IMR-90 (cell line): ENCODE data around the gene TRIM42. TPM values are rescaled to one million over a fixed set of nuclear protein-coding genes. Genes with fewer than 3 reads are reported as not detected.

ENCODE experiments used
- ATAC-seq: fragments of 200-7000 bp; cut with Tn5 transposase; 2 replicates; pipeline ENCODE4 v1.9.1; 2020; ENCODE audit warnings: low read depth, mild to moderate bottlenecking, moderate library complexity
- BruUV-seq: library from RNA; stranded (reverse); fragments of 400-500 nt; replicated peaks from 2 replicates; lab custom pipeline; 2021; lab: Mats Ljungman, UMichigan
- CTCF ChIA-PET: fragments of 300-600 bp; formaldehyde crosslinking; extraction: SDS; loops from one replicate; lab custom pipeline; 2021; ENCODE audit warnings: antibody characterized with exemption; lab: Yijun Ruan, JAX
- POLR2A ChIA-PET: fragments of 300-600 bp; sonication (Branson Sonifier 250); formaldehyde crosslinking; loops from one replicate; lab custom pipeline; 2022; ENCODE audit warnings: antibody characterized with exemption; ENCODE audit not compliant: unreplicated experiment; lab: Charles Lee
- DNase-seq: peaks from one replicate; pipeline ENCODE4 v3.0.0; 2013
- H2AFZ ChIP-seq: replicated peaks from 2 replicates; pipeline ENCODE3; 2013; ENCODE audit warnings: low read length, mild to moderate bottlenecking; ENCODE audit not compliant: poor library complexity
- H2AK5ac ChIP-seq: 2 replicates; pipeline ENCODE4 v1.6.1; 2013; ENCODE audit warnings: low read depth, low read length, inconsistent platforms
- H2AK9ac ChIP-seq: replicated peaks from 2 replicates; pipeline ENCODE3; 2013; ENCODE audit warnings: mild to moderate bottlenecking, low read depth, low read length, moderate library complexity; ENCODE audit not compliant: poor library complexity
- H2BK120ac ChIP-seq: 2 replicates; pipeline ENCODE4 v1.6.1; 2013; ENCODE audit warnings: low read depth, low read length, inconsistent platforms
- H2BK15ac ChIP-seq: 3 replicates; pipeline ENCODE4 v1.6.1; 2013; ENCODE audit warnings: low read depth, low read length, inconsistent platforms
- H2BK20ac ChIP-seq: 2 replicates; pipeline ENCODE4 v1.6.1; 2013; ENCODE audit warnings: low read depth, mild to moderate bottlenecking, inconsistent platforms, low read length, moderate library complexity
- H2BK5ac ChIP-seq: 2 replicates; pipeline ENCODE4 v1.6.1; 2013; ENCODE audit warnings: mild to moderate bottlenecking, low read depth, low read length, inconsistent platforms; ENCODE audit not compliant: poor library complexity, severe bottlenecking
- H3K14ac ChIP-seq: replicated peaks from 2 replicates; pipeline ENCODE4 v1.6.1; 2013; ENCODE audit warnings: low read depth, low read length, inconsistent platforms
- H3K18ac ChIP-seq: 2 replicates; pipeline ENCODE4 v1.6.1; 2013; ENCODE audit warnings: low read depth, low read length, control low read depth
- H3K23ac ChIP-seq: 2 replicates; pipeline ENCODE4 v1.6.1; 2013; ENCODE audit warnings: low read depth, low read length, inconsistent platforms
- H3K27ac ChIP-seq: 2 replicates; pipeline ENCODE4 v1.5.1; 2013; ENCODE audit warnings: mild to moderate bottlenecking, control low read depth, low read length; ENCODE audit not compliant: insufficient read depth
- H3K27me3 ChIP-seq: 2 replicates; pipeline ENCODE4 v1.6.1; 2013; ENCODE audit warnings: low read length; ENCODE audit not compliant: control insufficient read depth, insufficient read depth
- H3K36me3 ChIP-seq: 2 replicates; pipeline ENCODE4 v1.6.1; 2013; ENCODE audit warnings: low read length, mixed read lengths; ENCODE audit not compliant: control insufficient read depth, insufficient read depth
- H3K4ac ChIP-seq: 2 replicates; pipeline ENCODE4 v1.6.1; 2013; ENCODE audit warnings: low read depth, low read length, inconsistent platforms
- H3K4me1 ChIP-seq: 2 replicates; pipeline ENCODE4 v1.6.1; 2013; ENCODE audit warnings: low read length, mixed read lengths; ENCODE audit not compliant: control insufficient read depth, insufficient read depth
- H3K4me2 ChIP-seq: 2 replicates; pipeline ENCODE4 v1.6.1; 2013; ENCODE audit warnings: low read depth, mild to moderate bottlenecking, control low read depth, low read length, moderate library complexity
- H3K4me3 ChIP-seq: 2 replicates; pipeline ENCODE4 v1.5.1; 2013; ENCODE audit warnings: low read depth, mild to moderate bottlenecking, control low read depth, low read length, moderate library complexity; ENCODE audit not compliant: insufficient read depth
- H3K56ac ChIP-seq: 2 replicates; pipeline ENCODE4 v1.6.1; 2013; ENCODE audit warnings: low read length, inconsistent platforms; ENCODE audit not compliant: insufficient read depth; ENCODE audit errors: extremely low read depth
- H3K79me1 ChIP-seq, 2 experiments: 2 replicates each; pipeline ENCODE4 v1.6.1; 2013; ENCODE audit warnings: low read length in 2 of 2, inconsistent platforms in 1 of 2, low read depth in 1 of 2
- H3K9ac ChIP-seq: 2 replicates; pipeline ENCODE4 v1.6.1; 2013; ENCODE audit warnings: low read depth, low read length, control low read depth
- H3K9me1 ChIP-seq: 2 replicates; pipeline ENCODE4 v1.6.1; 2013; ENCODE audit warnings: low read length, inconsistent platforms; ENCODE audit not compliant: insufficient read depth
- H3K9me3 ChIP-seq: 2 replicates; pipeline ENCODE4 v1.6.1; 2013; ENCODE audit warnings: low read length; ENCODE audit not compliant: control insufficient read depth, insufficient read depth
- H4K20me1 ChIP-seq: 2 replicates; pipeline ENCODE4 v1.6.1; 2013; ENCODE audit warnings: low read length, inconsistent platforms; ENCODE audit not compliant: insufficient read depth
- H4K5ac ChIP-seq: 2 replicates; pipeline ENCODE4 v1.6.1; 2013; ENCODE audit warnings: mild to moderate bottlenecking, low read depth, low read length, control low read depth
- H4K8ac ChIP-seq, 2 experiments: 2 replicates each; pipeline ENCODE4 v1.6.1; 2013; ENCODE audit warnings: low read depth in 2 of 2, low read length in 2 of 2, control low read depth in 1 of 2, inconsistent platforms in 1 of 2
- H4K91ac ChIP-seq: 2 replicates; pipeline ENCODE4 v1.6.1; 2013; ENCODE audit warnings: low read depth, low read length, inconsistent platforms; ENCODE audit not compliant: insufficient read depth
- BHLHE40 ChIP-seq: fragments of 150-350 bp; IDR thresholded peaks from 2 replicates; pipeline ENCODE4 v1.6.1; 2016; ENCODE audit warnings: mild to moderate bottlenecking, low read depth, low read length
- CEBPB ChIP-seq: IDR thresholded peaks from 2 replicates; pipeline ENCODE4 v1.6.1; 2012; ENCODE audit warnings: low read depth, low read length, improper control_type of control experiment
- CHD1 ChIP-seq: IDR thresholded peaks from 2 replicates; pipeline ENCODE4 v1.6.1; 2012; ENCODE audit warnings: low read depth, low read length, improper control_type of control experiment
- CTCF ChIP-seq: conservative IDR thresholded peaks from 2 replicates; pipeline ENCODE4 v1.5.1; 2012; ENCODE audit warnings: mild to moderate bottlenecking, low read depth, low read length, improper control_type of control experiment
- ELK1 ChIP-seq: fragments of 150-350 bp; IDR thresholded peaks from 2 replicates; pipeline ENCODE4 v1.6.1; 2016; ENCODE audit warnings: low read depth, mild to moderate bottlenecking, low read length, moderate library complexity, borderline replicate concordance
- FOS ChIP-seq: fragments of 150-350 bp; IDR thresholded peaks from 2 replicates; pipeline ENCODE4 v1.6.1; 2016; ENCODE audit warnings: low read depth, low read length
- MAFK ChIP-seq: IDR thresholded peaks from 2 replicates; pipeline ENCODE4 v1.6.1; 2012; ENCODE audit warnings: low read depth, low read length, improper control_type of control experiment
- MAZ ChIP-seq: IDR thresholded peaks from 2 replicates; pipeline ENCODE4 v1.6.1; 2012; ENCODE audit warnings: low read depth, mild to moderate bottlenecking, low read length, improper control_type of control experiment, moderate library complexity, borderline replicate concordance
- MXI1 ChIP-seq: IDR thresholded peaks from 2 replicates; pipeline ENCODE4 v1.6.1; 2012; ENCODE audit warnings: low read depth, mild to moderate bottlenecking, low read length, moderate library complexity, borderline replicate concordance
- NFE2L2 ChIP-seq: fragments of 150-350 bp; IDR thresholded peaks from 2 replicates; pipeline ENCODE4 v1.6.1; 2016; ENCODE audit warnings: low read depth, mild to moderate bottlenecking, low read length
- POLR2A ChIP-seq: IDR thresholded peaks from 2 replicates; pipeline ENCODE4 v1.6.1; 2012; ENCODE audit warnings: mild to moderate bottlenecking, low read depth, low read length
- RAD21 ChIP-seq: IDR thresholded peaks from 2 replicates; pipeline ENCODE4 v1.6.1; 2012; ENCODE audit warnings: low read length, improper control_type of control experiment
- RCOR1 ChIP-seq: IDR thresholded peaks from 2 replicates; pipeline ENCODE4 v1.6.1; 2012; ENCODE audit warnings: mild to moderate bottlenecking, low read length, improper control_type of control experiment; ENCODE audit not compliant: insufficient replicate concordance
- RFX5 ChIP-seq: IDR thresholded peaks from 2 replicates; pipeline ENCODE4 v1.8.0; 2012; ENCODE audit warnings: low read depth, mild to moderate bottlenecking, low read length, moderate library complexity
- SMC3 ChIP-seq: fragments of 150-350 bp; IDR thresholded peaks from 2 replicates; pipeline ENCODE4 v1.6.1; 2016; ENCODE audit warnings: low read depth, mild to moderate bottlenecking, antibody characterized with exemption, low read length, moderate library complexity
- USF2 ChIP-seq: fragments of 150-350 bp; IDR thresholded peaks from 2 replicates; pipeline ENCODE4 v1.6.1; 2017; ENCODE audit warnings: mild to moderate bottlenecking, antibody characterized with exemption, low read length, low read depth
- WGBS, 2 experiments: methylation state at CpG; one replicate each; pipeline versions ENCODE4 v1.1.5 to v1.1.7; 2013; ENCODE audit warnings: missing lambda C conversion rate in 2 of 2; ENCODE audit not compliant: insufficient read length in 1 of 2; ENCODE audit errors: extremely low coverage in 2 of 2; 5-methylcytosine and 5-hydroxymethylcytosine counted together
- dilution Hi-C: fragments of 300-500 bp; cut with HindIII; formaldehyde crosslinking; loops from one replicate; pipeline ENCODE4 v1.14.3; 2018; ENCODE audit warnings: low sequenced_read_pairs; ENCODE audit not compliant: unreplicated experiment
- in situ Hi-C: fragments of 300-500 bp; cut with MboI; formaldehyde crosslinking; loops from 3 replicates; pipeline ENCODE4 v1.14.3; 2019; ENCODE audit warnings: low sequenced_read_pairs, inconsistent platforms, mixed read lengths
- intact Hi-C: fragments of 100-400 bp; cut with micrococcal nuclease; formaldehyde crosslinking; loops from 2 replicates; pipeline ENCODE4 v1.10.0; 2022
- polyA plus RNA-seq, 3 experiments: library from polyadenylated mRNA; depleted of rRNA; stranded (reverse); fragments of >200 nt; gene quantifications; 2 replicates each; pipeline ENCODE4 v1.2.3, GENCODE V29; 2012; ENCODE audit warnings: low replicate concordance in 1 of 3
- total RNA-seq: library from RNA; depleted of rRNA; stranded (reverse); fragments of >200 nt; gene quantifications from 2 replicates; pipeline ENCODE4 v1.2.3, GENCODE V29; 2012

TRIM42 gene
- total and polyA plus RNA-seq, 2 of the 4 experiments (the other 2 are of a cell fraction): not detected

- dilution Hi-C loops (no loop called here), intact Hi-C loops (no loop called here), in situ Hi-C loops (no loop called here)
- no peak overlapping the region for H2BK15ac ChIP-seq
- H3K27ac ChIP-seq: no peak overlapping the region
- no peak overlapping the region for H3K18ac ChIP-seq
- DNase-seq: no peak
- H2AK5ac ChIP-seq: no peak overlapping the region
- H4K91ac ChIP-seq: no peak overlapping the region
- TF ChIP-seq RCOR1: no peak
- no peak for TF ChIP-seq BHLHE40
- no peak for TF ChIP-seq RFX5
- TF ChIP-seq CTCF: no peak
- TF ChIP-seq NFE2L2: no peak
- no peak for TF ChIP-seq MXI1
- no peak for TF ChIP-seq CHD1
- no peak for TF ChIP-seq SMC3
- no peak for TF ChIP-seq MAZ
- TF ChIP-seq CEBPB: no peak
- TF ChIP-seq MAFK: no peak
- TF ChIP-seq ELK1: no peak
- no peak for TF ChIP-seq FOS
- no peak for TF ChIP-seq USF2
- TF ChIP-seq RAD21: no peak
- TF ChIP-seq POLR2A: no peak
- H3K4me1 ChIP-seq: no peaks in the 10 kb centered on the region
- H3K4ac ChIP-seq: no peak overlapping the region
- H3K36me3 ChIP-seq: no peaks in the 10 kb centered on the region
- H3K27me3 ChIP-seq: no peaks in the 10 kb centered on the region
- H3K4me2 ChIP-seq: no peak overlapping the region
- ATAC-seq: no peak
- H2BK120ac ChIP-seq: no peak overlapping the region
- no peak overlapping the region for H3K23ac ChIP-seq
- no peaks in the 10 kb centered on the region for H3K9me1 ChIP-seq
- no TSS peak for BruUV-seq
- H3K9ac ChIP-seq: no peak overlapping the region
- no peaks in the 10 kb centered on the region for H3K9me3 ChIP-seq
- no peak overlapping the region for H3K56ac ChIP-seq
- CTCF ChIA-PET: no interaction called here
- 40% methylated on average over 1 of the region's 1 CpG; no CpG with 5 or more reads in 1 of the 2 experiments for WGBS, 2 experiments
- H2AK9ac ChIP-seq: no peak overlapping the region
- no peak overlapping the region for H4K8ac ChIP-seq
- no peak overlapping the region for H2AFZ ChIP-seq
- no peak overlapping the region for H3K14ac ChIP-seq
- no peak overlapping the region for H2BK20ac ChIP-seq
- H4K5ac ChIP-seq: no peak overlapping the region
- no peaks in the 10 kb centered on the region for H4K20me1 ChIP-seq
- POLR2A ChIA-PET: no interaction called here
- H3K4me3 ChIP-seq: no peak overlapping the region
- no peak overlapping the region for H2BK5ac ChIP-seq
- no peaks in the 10 kb centered on the region for H3K79me1 ChIP-seq
Observed at GRCh38 chr3:140748903-140749302, 71.0 kb downstream of the TRIM42 start.
